OCI-LY3 (cell line): ENCODE measurements around the gene TOP2A.

Experiments
- H2AFZ ChIP-seq: fragments of 200-600, 300-600 bp; shearing (Covaris generic); 2 replicates; pipeline ENCODE4 v1.6.0; 2014; ENCODE audit warnings: antibody characterized with exemption, low read depth, low read length
- H3K27ac ChIP-seq: fragments of 200-600, 300-600 bp; sonication (generic); 2 replicates; pipeline ENCODE4 v1.5.1; 2014; ENCODE audit warnings: mild to moderate bottlenecking, low read length, moderate library complexity, mixed read lengths
- H3K27me3 ChIP-seq: fragments of 200-600, 300-600 bp; sonication (generic); 2 replicates; pipeline ENCODE4 v1.6.1; 2014; ENCODE audit warnings: low read depth, low read length, mixed read lengths
- H3K36me3 ChIP-seq: fragments of 200-600, 300-600 bp; sonication (generic); replicated peaks from 2 replicates; pipeline ENCODE3; 2014; ENCODE audit warnings: low read depth, low read length, mixed read lengths
- H3K4me1 ChIP-seq: fragments of 300-600, 200-600 bp; sonication (generic); 2 replicates; pipeline ENCODE4 v1.6.1; 2014; ENCODE audit warnings: low read length, mixed read lengths
- H3K4me2 ChIP-seq: fragments of 200-600, 300-600 bp; sonication (generic); 2 replicates; pipeline ENCODE4 v1.6.1; 2014; ENCODE audit warnings: low read length, mixed read lengths
- H3K4me3 ChIP-seq: fragments of 300-600, 200-600 bp; sonication (generic); 2 replicates; pipeline ENCODE4 v1.5.1; 2014; ENCODE audit warnings: antibody characterized with exemption, mild to moderate bottlenecking, low read length, moderate library complexity
- H3K79me2 ChIP-seq: fragments of 300-600, 200-600 bp; shearing (Covaris generic); 2 replicates; pipeline ENCODE4 v1.6.1; 2014; ENCODE audit warnings: mild to moderate bottlenecking, low read length, mixed read lengths
- H3K9ac ChIP-seq: fragments of 300-600, 200-600 bp; shearing (Covaris generic); 2 replicates; pipeline ENCODE4 v1.6.0; 2014; ENCODE audit warnings: mild to moderate bottlenecking, low read length, moderate library complexity
- H3K9me3 ChIP-seq: fragments of 200-600, 300-600 bp; shearing (Covaris generic); 2 replicates; pipeline ENCODE4 v1.6.1; 2014; ENCODE audit warnings: low read length, mixed read lengths; ENCODE audit not compliant: insufficient read depth
- H4K20me1 ChIP-seq: fragments of 200-600, 300-600 bp; sonication (generic); 2 replicates; pipeline ENCODE4 v1.6.1; 2016; ENCODE audit warnings: low read length, mixed read lengths; ENCODE audit not compliant: insufficient read depth
- CTCF ChIP-seq: fragments of 200-600, 300-600 bp; sonication (generic); IDR thresholded peaks from 2 replicates; pipeline ENCODE4 v1.5.1; 2014; ENCODE audit warnings: antibody characterized with exemption, low read length, low read depth
- EZH2phosphoT487 ChIP-seq: fragments of 200-600 bp; shearing (Covaris generic); IDR thresholded peaks from 2 replicates; pipeline ENCODE4 v1.6.1; 2018; ENCODE audit warnings: antibody characterized with exemption, mixed run types, low read depth

TOP2A gene

GRCh38 chr17:40345161-40345993 lies 72.3 kb downstream of the TOP2A start:
- Histone ChIP-seq H3K9ac (no peak overlapping the region), H3K4me1 (peaks cover 13% of the 10 kb centered on the region; the same call in 1 of the 2 replicates), H3K36me3 (peaks cover 10% of the 10 kb centered on the region), H3K9me3 (no peaks in the 10 kb centered on the region), H3K27ac (no peak overlapping the region), H3K27me3 (no peaks in the 10 kb centered on the region), H2AFZ (no peak overlapping the region), H3K79me2 (peaks cover 38% of the 10 kb centered on the region), H3K4me3 (no peak overlapping the region), H3K4me2 (no peak overlapping the region), H4K20me1 (peaks cover 90% of the 10 kb centered on the region)
- TF ChIP-seq EZH2phosphoT487 = no peak

- Histone ChIP-seq H3K36me3 (peaks cover 7% of the 10 kb centered on the region), H3K27me3 (no peaks in the 10 kb centered on the region), H4K20me1 (peaks cover 95% of the 10 kb centered on the region), H3K4me1 (peaks cover 13% of the 10 kb centered on the region; the same call in 1 of the 2 replicates), H3K4me2 (no peak overlapping the region), H3K79me2 (peaks cover 38% of the 10 kb centered on the region), H3K9me3 (no peaks in the 10 kb centered on the region), H3K9ac (no peak overlapping the region), H3K4me3 (no peak overlapping the region), H3K27ac (no peak overlapping the region), H2AFZ (no peak overlapping the region)
- TF ChIP-seq CTCF (no peak), EZH2phosphoT487 (no peak)
Observed at GRCh38 chr17:40344421-40345160, 73.1 kb downstream of the TOP2A start.

GRCh38 chr17:40343219-40344119 lies 74.2 kb downstream of the TOP2A start:
- Histone ChIP-seq H3K27ac (no peak overlapping the region), H3K4me2 (no peak overlapping the region), H3K36me3 (peaks cover 7% of the 10 kb centered on the region), H2AFZ (no peak overlapping the region), H3K9me3 (no peaks in the 10 kb centered on the region), H3K4me1 (peaks cover 13% of the 10 kb centered on the region; the same call in 1 of the 2 replicates), H3K4me3 (no peak overlapping the region), H4K20me1 (peaks cover 90% of the 10 kb centered on the region), H3K79me2 (peaks cover 38% of the 10 kb centered on the region), H3K9ac (no peak overlapping the region), H3K27me3 (no peaks in the 10 kb centered on the region)
- TF ChIP-seq EZH2phosphoT487 (no peak), CTCF (no peak)

DNA sequence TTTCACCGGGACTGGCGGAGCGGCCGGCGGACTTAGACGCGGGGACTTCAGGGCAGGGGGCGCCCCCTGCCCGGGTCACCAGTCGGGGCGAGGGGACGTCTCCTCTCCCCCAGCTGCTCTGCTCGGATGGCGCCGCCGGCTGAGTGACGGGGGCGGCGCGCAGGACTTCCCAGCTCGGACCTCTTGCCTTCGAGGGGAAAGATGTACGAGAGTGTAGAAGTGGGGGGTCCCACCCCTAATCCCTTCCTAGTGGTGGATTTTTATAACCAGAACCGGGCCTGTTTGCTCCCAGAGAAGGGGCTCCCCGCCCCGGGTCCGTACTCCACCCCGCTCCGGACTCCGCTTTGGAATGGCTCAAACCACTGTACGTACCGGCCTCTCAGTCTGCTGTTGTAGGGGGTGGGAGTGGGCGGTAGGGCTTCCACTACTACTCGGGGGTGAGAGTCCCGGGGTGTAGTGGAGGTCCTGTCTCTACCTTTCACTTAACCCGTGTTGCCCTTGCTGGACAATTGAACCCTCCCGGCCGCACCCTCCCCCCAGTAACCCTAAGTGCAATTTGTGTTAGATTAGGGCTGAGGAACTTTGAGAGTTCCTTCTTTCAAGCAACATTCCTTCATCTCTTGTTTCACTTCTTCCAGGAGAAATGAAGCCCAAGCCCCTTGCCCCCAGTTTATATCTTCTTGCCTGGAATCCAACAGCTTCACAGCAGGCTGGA lies 75.0 kb downstream of the TOP2A start:
- Histone ChIP-seq H3K79me2 (peaks cover 35% of the 10 kb centered on the region), H3K27me3 (no peaks in the 10 kb centered on the region), H3K27ac (no peak overlapping the region), H3K9ac (no peak overlapping the region), H2AFZ (no peak overlapping the region), H3K9me3 (no peaks in the 10 kb centered on the region), H4K20me1 (peaks cover 90% of the 10 kb centered on the region), H3K4me1 (peaks cover 20% of the 10 kb centered on the region), H3K4me3 (no peak overlapping the region), H3K4me2 (no peak overlapping the region), H3K36me3 (peaks cover 10% of the 10 kb centered on the region)
- TF ChIP-seq EZH2phosphoT487 (no peak), CTCF (no peak)
